GM19099 (cell line): ENCODE results near the gene DES.

Experiments used
- POLR2A ChIP-seq: IDR thresholded peaks from 3 replicates; pipeline ENCODE4 v1.6.1; 2011; ENCODE audit warnings: low read depth; ENCODE audit not compliant: insufficient read length; ENCODE audit errors: extremely low read depth

DES gene

GRCh38 chr2:219418155-219419011 lies at the start of gene DES:
TSS of gene DES (plus strand) at chr2:219418377. CDS start at chr2:219418463, 86 bp downstream.
- TF ChIP-seq POLR2A, result no peak

GRCh38 chr2:219368690-219369191 lies 49.4 kb upstream of the DES start:
- no peak for TF ChIP-seq POLR2A

DNA sequence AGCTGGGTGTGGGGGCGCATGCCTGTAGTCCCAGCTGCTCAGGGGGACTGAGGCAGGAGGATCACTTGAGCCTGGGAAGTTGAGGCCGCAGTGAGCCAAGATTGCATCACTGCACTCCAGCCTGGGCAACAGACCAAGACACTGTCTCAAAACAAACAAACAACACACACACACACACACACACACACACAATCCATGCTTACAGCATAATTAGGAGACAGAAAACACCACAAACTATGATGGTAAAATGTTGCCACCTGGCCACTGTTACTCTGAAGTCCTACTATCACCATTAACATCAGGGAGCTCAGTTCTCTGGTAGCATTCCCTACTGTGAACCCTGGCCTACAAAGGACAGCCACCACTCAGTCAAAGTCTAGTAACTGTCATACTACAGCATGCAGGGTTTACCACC lies 48.7 kb upstream of the DES start:
- no peak for TF ChIP-seq POLR2A

GRCh38 chr2:219378163-219378851 lies 39.9 kb upstream of the DES start:
- TF ChIP-seq POLR2A, result no peak

DNA sequence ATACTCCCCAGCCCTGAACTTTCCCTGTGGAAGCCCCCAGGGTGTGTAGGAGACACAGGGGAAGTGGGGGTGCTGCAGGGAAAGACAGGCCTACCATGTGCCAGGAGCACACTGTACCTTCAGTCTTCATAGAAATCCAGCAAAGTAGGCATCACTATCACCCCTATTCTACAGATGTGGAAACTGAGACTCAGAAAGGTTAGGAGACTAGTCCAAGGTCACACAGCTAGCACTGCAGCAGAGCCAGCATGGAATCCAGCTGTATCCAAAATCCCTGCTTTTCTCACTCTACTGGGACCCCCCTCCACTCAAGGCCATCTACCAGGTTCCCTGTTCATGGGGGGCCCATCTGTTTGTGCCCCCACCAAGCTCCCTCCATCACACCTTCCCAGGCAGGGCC lies 37.3 kb upstream of the DES start:
- no peak for TF ChIP-seq POLR2A

GRCh38 chr2:219381448-219381847 lies 36.7 kb upstream of the DES start:
- TF ChIP-seq POLR2A, result no peak

DNA sequence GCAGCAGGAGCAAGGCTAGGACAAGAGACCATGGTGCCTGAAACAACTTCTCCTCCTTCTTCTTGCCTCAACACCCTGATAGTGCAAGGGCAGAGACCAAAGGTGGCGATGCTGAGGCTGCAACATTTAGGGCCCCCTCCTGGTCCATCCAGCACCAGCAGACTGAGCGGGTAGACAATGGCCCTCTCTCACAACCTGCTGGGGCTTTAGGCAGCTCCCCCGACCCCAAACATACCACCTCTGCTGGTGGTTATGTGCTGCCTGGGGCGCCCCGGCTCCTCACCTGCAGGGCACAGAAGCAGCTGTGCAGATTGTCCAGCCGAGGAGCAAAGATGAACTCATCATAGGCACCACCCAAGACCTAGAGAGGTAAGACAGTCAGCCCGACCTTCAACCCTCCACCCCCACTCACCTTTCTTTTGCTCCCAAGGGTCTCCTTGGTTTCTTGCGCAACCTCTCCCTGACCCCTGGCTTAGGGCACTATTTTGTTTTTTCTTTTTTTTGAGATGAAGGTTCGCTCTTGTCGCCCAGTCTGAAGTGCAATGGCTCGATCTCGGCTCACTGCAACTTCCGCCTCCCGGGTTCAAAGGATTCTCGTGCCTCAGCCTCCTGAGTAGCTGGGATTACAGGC lies 34.0 kb upstream of the DES start:
- no peak for TF ChIP-seq POLR2A

DNA sequence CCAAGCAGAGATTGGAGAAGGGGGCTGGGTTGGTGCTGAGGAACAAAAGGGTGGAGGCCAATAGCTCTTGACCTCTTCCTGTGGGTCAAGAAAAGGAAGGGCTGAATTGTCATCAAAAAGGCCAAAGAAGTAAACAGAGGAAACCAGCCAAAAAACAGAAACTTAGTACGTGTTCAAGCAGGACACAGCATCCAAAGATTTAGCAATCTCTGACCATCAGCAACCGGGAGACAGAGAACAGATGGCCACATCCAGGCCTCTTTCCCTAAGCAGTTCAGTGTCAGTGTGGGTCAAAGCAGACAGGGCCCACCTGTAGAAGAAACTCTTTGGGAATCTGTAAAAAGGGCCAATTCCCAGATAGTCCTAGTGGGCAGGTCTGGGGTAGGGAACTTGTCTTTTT lies 33.3 kb upstream of the DES start:
- no peak for TF ChIP-seq POLR2A

GRCh38 chr2:219385958-219386520 lies 32.1 kb upstream of the DES start:
- no peak for TF ChIP-seq POLR2A

GRCh38 chr2:219386532-219387280 lies 31.5 kb upstream of the DES start:
- no peak for TF ChIP-seq POLR2A

DNA sequence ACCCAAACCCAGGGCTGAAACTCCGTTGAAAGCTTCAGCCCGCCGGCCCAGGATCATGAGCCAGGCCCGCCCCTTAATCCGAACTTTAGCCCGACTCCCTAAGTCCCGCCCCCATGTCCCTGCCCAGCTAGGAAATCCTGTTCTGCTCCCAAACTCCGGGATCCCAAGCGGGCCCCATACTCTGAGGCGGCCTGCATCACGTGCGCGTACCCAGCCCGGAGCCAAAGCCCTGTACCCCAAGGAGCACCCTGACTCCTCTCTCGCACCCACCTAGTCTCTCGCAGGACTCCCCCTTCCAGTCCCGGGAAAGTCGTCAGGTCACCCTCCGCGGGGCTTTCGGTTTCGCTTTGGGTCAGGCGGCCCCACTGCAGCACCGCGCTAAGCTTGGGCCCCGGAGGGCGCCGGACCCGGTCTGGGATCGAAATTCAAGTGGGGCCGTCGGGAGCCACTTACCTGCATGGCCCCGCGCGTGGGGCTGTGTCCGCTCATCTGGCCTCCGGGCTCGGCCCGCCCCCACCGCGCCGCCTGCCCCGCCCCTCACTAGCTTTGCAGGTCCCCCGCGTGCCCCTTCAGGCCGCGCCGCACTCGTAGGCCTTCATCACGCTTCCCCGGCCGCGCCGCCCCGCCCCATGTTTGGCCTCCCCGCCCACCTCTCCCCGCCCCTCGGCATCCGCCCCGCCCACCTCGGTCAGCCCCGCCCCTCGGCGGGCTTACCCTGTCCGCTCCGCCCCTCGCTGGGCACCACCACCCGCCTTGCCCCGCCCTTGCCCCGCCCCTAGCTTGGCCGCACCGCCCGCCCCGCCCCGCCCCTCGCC lies 30.7 kb upstream of the DES start, which contains the start of gene DNPEP:
Gene DNPEP, minus strand, starts transcription at position 607 of the 815 bp plus-strand sequence. Its CDS starts 118 bp downstream, at position 489.
- TF ChIP-seq POLR2A, result peak; percentile 60

DNA sequence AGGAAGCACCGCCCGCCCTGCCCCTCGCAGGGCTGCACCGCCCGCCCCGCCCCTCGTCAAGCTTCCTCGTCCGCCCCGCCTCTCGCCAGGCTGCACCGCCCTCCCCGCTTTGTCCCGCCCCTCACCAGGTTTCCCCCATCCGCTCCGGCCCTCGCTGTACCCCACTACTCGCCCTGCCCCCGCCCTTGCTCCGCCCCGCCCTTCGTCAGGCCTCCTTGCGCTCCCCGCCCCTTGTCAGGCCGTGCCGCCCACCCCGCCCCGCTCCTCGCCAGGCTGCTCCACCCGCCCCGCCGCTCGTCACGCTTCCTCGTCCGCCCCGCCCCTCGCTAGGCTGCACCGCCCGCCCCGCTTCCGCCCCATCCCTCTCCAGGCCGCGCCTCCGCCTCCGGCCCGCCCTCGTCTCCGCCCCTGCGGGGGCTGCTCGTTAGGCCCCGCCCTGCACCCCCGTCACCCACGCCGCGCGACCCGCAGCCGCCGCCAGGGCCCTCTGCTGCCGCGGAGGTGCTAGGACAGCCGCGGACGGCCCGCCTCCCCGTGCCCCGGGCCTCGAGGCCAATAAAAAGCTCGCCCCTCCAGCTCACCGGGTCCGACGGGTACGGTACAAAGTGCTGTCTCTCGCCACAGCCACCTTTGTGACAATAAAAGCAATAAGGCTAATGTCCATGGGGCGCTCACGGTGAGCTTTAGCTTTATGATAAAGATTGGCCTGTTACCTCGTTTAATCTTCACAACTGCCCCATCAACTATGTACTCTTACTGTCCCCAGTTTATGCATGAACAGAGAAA lies 29.9 kb upstream of the DES start:
- TF ChIP-seq POLR2A, result no peak

DNA sequence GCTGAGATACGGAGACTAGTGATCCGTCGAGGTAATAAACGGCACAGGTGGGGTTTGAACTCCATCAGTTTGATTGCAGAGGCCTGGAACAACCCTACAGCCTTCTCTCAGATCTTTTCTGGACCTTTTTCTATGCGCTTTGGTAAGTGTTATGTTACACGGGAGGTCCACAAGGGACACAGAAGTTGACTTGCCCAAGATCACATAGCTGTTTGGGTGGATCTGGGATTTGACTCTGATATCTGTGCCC lies 29.3 kb upstream of the DES start:
- TF ChIP-seq POLR2A, result no peak
